ELF-1 (cell line): ENCODE data around the gene S100A11.

Experiments
- DNase-seq: peaks from one replicate; pipeline ENCODE4 v3.0.0-alpha.2; 2016; ENCODE audit warnings: low read depth, low spot score

The S100A11 gene

DNA sequence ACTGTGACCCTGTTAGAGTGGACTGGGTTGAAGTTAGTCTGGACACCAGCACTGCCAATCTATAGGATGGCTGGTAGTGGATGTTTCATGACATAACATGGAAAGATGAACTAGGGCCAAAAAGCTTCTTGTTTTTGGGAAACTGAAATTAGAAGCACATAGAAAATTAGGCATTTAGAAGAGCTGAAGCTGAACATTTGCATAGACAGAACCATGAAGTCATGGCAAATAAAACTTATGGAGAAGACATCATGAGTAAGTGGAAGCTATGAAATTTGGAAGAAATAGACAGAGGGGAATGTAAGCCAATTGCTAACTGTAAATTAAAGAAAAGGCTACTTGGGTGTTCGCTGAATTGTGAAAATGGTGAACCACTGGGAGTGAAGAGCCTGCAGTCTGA lies 2.7 kb upstream of the S100A11 start:
- no peak for DNase-seq

GRCh38 chr1:152038871-152039270 lies 2.1 kb upstream of the S100A11 start:
- no peak for DNase-seq

DNA sequence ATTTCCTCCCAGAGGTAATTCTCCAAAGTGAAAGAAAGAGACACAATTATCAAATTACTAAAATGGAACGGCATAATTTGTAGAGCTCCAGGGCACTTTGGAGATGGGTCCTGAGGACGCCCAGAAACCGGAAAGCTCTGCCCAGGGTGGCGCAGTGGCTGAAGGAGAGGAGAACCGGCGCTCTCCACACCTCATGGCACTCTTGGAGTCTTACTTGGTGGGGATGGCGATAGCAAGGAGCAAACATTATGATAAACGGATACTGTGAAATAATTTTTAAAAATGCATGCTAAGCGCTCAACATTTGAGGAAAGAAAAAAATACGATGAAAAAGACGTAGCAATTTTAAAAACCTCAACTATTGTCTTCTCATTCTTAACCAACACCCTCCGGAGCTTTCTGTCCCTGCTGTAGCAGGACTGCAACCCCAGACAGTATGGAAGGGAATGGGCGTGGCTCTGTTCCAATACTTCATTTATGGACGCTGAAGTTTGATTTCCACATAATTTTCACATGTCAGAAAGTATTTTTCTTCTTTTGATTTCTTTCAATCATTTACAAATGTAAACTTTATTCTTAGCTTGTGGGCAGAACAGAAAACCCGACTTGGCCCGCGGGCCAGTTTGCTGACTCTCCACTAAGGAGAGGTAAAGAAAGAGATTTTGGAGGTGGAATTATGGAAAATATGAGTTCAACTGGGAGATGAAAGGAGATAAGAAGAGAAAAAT lies 1.1 kb downstream of the S100A11 start:
- peak; percentile 55 for DNase-seq

GRCh38 chr1:152034654-152035538 lies 1.9 kb downstream of the S100A11 start:
- peak; percentile 92 for DNase-seq

GRCh38 chr1:152034324-152034653 lies 2.5 kb downstream of the S100A11 start:
- DNase-seq = no peak

DNA sequence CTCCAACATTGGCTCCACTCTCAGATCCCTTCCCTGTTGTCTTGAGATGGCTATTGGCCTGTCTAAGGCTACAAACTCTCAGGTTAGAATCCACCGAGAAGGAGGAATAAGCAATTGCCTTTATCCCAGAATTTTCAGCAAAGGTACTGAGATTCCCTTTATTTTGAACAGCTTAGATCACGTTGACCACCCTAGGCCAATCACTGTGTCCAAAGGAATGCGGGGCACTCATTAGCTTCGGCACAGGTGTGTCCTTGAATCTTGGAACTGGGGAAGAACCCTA lies 6.9 kb downstream of the S100A11 start:
- no peak for DNase-seq

DNA sequence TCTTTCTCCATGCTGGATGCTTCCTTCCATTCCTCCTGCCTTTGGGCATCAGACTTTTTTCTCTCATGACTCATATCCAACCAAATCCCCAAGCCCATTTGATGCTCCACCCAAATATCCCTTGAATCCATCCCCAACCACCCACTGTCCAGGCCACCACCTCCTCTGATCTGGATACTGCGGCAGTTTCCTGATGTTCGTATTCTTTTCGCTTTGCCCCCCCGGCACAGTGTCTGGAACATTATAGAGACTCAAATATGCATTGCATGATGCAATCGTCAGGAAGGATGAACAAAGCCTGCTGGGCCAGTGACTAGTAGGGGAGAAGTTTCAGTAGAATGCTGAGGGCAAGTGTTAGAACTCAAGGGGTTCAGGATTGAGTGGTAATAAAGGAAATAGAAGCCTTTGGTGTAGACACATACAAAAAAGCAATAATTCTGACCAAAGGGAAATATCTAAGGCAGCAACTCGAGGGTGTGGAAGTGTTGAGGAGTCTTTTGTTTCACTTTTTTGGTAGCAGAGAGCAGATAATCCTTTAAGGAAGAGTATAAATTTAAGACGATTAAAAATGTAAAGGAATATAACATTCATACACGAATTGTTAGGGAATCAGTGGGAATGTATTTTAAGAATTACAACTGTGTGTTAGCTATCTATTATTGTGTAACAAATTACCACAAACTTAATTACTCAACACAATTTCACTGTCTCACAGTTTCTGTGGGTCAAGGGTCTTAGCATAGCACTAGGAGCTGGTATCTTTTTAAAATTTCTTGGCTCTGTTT lies 7.5 kb downstream of the S100A11 start:
- no peak for DNase-seq

- DNase-seq = no peak
Observed at GRCh38 chr1:152026895-152027294, 9.9 kb downstream of the S100A11 start.

DNA sequence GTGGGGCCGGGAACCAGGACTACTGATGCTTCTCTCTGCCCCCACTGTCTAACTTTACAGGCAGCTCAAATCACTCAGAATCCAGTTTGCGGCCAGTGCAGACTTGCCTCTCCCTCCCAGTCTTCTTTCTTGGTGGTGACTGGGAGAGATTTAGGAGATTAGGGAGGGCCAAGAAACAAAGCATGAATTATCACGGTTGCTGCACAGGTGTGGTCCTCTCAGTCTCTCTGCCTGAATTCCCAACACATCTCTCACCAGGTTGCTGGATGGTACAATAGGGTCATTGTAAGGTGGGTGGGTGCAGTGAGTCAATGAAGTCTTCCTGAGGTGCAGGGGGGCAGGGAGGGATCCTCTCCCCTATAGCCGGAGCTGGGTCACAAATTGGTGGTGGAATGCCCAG lies 12.6 kb downstream of the S100A11 start:
- DNase-seq = no peak

GRCh38 chr1:152023221-152023620 lies 13.6 kb downstream of the S100A11 start:
- no peak for DNase-seq

GRCh38 chr1:152022474-152022873 lies 14.3 kb downstream of the S100A11 start:
- no peak for DNase-seq

- DNase-seq = no peak
Observed at GRCh38 chr1:152021569-152021968, 15.2 kb downstream of the S100A11 start.

GRCh38 chr1:152020849-152021248 lies 16.0 kb downstream of the S100A11 start:
- DNase-seq = no peak

DNA sequence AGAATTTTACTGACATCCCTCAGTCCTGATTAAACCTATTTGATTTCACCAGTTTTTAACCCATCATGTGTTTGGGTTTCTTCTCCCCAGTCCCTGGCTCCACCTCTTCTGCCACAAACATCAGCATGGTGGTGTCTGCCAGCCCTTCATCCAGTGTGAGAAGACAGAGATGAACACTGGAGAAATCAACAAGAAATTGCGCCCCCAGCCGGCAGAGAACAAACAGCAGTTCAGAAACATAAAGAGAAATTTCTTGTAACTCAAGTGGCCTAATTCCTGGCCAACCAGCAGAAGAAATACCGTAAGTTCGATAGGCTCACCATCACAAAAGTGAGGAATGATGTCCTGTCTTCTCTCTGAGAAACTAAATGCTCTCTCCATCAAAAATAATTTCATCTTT lies 18.3 kb downstream of the S100A11 start:
- peak; percentile 27 for DNase-seq

GRCh38 chr1:152015766-152016165 lies 21.0 kb downstream of the S100A11 start:
- DNase-seq = no peak

GRCh38 chr1:152014943-152015342 lies 21.9 kb downstream of the S100A11 start:
- DNase-seq = no peak

- peak; percentile 84 for DNase-seq
Observed at GRCh38 chr1:152013664-152014237, 23.1 kb downstream of the S100A11 start.

- no peak for DNase-seq
Observed at GRCh38 chr1:152009691-152010090, 27.1 kb downstream of the S100A11 start.

DNA sequence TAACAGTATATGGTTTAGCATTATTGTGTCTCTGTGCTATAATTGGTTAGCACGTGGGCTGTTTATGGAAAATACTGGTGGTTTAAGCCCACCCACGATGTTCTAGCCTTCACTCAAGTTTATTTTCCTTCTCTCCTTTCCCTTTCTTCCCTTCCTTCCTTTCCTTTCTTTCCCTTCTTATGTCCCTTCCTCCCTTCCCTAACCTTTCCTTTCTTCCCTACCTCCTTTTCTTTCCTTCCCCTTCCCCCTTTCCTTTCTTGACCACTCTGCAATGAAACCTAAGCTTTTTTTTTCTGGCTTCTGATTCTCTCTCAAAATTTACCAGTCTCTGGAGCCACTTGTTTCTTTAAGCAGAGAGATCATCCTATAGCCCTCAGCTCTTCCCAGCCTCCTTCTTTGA lies 29.8 kb downstream of the S100A11 start:
- DNase-seq = no peak

DNA sequence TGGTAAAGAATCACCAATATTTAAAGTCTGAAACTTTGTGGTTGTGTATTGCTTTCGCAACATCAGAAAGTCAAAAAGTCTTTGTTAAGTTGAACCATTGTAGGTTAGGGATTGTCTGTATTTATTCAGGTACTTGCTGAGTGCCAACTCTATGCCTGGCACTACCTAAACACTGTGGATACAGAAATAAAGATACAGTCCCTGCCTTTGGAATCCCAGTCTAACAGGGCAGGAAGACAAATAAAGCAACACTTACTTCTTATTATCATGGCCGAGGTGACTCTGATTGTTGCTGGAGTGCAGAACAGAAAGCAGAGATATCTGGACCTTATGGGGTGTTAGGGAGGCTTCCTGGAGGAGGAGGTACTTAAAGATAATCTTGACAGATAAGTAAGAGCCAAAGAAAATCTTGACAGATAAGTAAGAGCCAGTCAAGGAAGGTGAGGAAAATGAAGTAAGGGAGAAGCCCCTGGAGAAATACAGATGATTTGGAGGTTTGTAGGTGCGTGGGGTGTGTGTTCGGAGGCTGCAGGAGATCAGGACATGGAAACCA lies 31.4 kb downstream of the S100A11 start:
- DNase-seq = no peak

- peak; percentile 59 for DNase-seq
Observed at GRCh38 chr1:152003846-152004442, 32.9 kb downstream of the S100A11 start.
